ENCODE data around the gene CTNNA3.

DNA sequence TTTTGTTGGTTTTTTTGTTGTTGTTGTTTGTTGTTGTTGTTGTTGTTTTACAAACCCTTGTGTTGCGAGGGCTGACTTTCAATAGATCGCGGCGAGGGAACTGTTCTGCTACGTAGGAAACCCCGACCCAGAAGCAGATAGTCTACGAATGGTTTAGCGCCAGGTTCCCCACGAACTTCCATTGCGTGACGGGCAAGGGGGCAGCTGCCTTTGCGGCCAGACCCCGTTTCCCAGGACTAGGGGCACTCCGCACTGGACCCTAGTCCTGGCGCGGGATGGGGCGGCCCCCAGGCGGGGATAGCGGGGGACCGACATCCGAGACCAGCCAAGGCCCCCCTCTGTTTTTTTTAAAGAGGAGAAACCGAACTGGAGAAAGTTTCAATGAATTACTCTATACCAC, 650.6 kb downstream of the CTNNA3 start:
- TF ChIP-seq POLR2A (IDR thresholded peaks at IDR 0.05; ENCODE audit: borderline replicate concordance, extremely low read depth, insufficient read depth, insufficient read length) = no peak
- TF ChIP-seq, protein P1, sequence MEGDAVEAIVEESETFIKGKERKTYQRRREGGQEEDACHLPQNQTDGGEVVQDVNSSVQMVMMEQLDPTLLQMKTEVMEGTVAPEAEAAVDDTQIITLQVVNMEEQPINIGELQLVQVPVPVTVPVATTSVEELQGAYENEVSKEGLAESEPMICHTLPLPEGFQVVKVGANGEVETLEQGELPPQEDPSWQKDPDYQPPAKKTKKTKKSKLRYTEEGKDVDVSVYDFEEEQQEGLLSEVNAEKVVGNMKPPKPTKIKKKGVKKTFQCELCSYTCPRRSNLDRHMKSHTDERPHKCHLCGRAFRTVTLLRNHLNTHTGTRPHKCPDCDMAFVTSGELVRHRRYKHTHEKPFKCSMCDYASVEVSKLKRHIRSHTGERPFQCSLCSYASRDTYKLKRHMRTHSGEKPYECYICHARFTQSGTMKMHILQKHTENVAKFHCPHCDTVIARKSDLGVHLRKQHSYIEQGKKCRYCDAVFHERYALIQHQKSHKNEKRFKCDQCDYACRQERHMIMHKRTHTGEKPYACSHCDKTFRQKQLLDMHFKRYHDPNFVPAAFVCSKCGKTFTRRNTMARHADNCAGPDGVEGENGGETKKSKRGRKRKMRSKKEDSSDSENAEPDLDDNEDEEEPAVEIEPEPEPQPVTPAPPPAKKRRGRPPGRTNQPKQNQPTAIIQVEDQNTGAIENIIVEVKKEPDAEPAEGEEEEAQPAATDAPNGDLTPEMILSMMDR (IDR thresholded peaks at IDR 0.05 in 2 of 3, conservative IDR thresholded peaks at IDR 0.05 in 1 of 3; ENCODE audit: borderline replicate concordance in 1 of 3, insufficient read depth in 1 of 3, low read depth in 2 of 3, low read length in 2 of 3) = no peak
- TF ChIP-seq EGR1 (IDR thresholded peaks at IDR 0.05; ENCODE audit: low read depth) = no peak
- TF ChIP-seq SIN3A (IDR thresholded peaks at IDR 0.05; ENCODE audit: low read depth) = no peak
- no peak for TF ChIP-seq POLR2AphosphoS5 (IDR thresholded peaks at IDR 0.05; ENCODE audit: low read depth, low read length)
- no peak for TF ChIP-seq EZH2phosphoT487 (IDR thresholded peaks at IDR 0.05; ENCODE audit: borderline replicate concordance)
- no peak for TF ChIP-seq EZH2 (IDR thresholded peaks at IDR 0.05)
- no peak for TF ChIP-seq SP1 (IDR thresholded peaks at IDR 0.05; ENCODE audit: low read depth)
- TF ChIP-seq YY1 (IDR thresholded peaks at IDR 0.05; ENCODE audit: extremely low read depth, insufficient replicate concordance, low read depth, low read length) = no peak
- TF ChIP-seq, protein P2, sequence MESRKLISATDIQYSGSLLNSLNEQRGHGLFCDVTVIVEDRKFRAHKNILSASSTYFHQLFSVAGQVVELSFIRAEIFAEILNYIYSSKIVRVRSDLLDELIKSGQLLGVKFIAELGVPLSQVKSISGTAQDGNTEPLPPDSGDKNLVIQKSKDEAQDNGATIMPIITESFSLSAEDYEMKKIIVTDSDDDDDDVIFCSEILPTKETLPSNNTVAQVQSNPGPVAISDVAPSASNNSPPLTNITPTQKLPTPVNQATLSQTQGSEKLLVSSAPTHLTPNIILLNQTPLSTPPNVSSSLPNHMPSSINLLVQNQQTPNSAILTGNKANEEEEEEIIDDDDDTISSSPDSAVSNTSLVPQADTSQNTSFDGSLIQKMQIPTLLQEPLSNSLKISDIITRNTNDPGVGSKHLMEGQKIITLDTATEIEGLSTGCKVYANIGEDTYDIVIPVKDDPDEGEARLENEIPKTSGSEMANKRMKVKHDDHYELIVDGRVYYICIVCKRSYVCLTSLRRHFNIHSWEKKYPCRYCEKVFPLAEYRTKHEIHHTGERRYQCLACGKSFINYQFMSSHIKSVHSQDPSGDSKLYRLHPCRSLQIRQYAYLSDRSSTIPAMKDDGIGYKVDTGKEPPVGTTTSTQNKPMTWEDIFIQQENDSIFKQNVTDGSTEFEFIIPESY (IDR thresholded peaks at IDR 0.05; ENCODE audit: extremely low read depth, insufficient replicate concordance, low read length) = no peak
- TF ChIP-seq RAD21 (IDR thresholded peaks at IDR 0.05; ENCODE audit: low read depth) = no peak
